SU-DHL-6 (cell line): ENCODE measurements around the gene CAB39.

Source experiments
- EZH2phosphoT487 ChIP-seq: fragments of 200-600 bp; sonication (generic), shearing (Covaris generic); conservative IDR thresholded peaks from 2 replicates; pipeline ENCODE4 v1.6.1; 2018; ENCODE audit warnings: mild to moderate bottlenecking, antibody characterized with exemption, low read length, moderate library complexity, mixed read lengths
- TF ChIP-seq, protein P1 (sequence below): fragments of 200-600 bp; sonication (generic); IDR thresholded peaks from one replicate; pipeline ENCODE4 v1.5.1; 2017; ENCODE audit warnings: antibody characterized with exemption, mild to moderate bottlenecking, low read length, moderate library complexity; ENCODE audit not compliant: insufficient read depth, poor library complexity, severe bottlenecking

DNA sequence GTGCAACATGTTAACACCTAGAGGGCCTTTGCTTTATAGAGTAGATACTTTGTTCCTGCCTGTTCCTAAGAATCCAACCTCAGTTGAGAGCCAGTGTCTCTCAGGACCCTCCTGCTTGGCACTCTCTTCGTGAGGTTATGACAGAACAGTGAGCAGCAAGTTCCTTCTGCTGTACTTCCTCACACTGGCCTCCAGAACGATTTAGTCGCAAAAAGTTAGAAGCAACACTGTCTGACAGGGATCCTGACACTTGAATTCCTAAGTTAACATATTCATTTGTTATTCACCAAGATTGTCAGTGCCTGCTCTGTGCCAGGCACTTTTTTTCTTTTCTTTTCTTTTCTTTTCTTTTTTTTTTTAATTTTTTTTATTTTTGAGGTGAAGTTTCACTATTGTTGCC is 95.1 kb downstream of the CAB39 start:
- TF ChIP-seq, protein P1, sequence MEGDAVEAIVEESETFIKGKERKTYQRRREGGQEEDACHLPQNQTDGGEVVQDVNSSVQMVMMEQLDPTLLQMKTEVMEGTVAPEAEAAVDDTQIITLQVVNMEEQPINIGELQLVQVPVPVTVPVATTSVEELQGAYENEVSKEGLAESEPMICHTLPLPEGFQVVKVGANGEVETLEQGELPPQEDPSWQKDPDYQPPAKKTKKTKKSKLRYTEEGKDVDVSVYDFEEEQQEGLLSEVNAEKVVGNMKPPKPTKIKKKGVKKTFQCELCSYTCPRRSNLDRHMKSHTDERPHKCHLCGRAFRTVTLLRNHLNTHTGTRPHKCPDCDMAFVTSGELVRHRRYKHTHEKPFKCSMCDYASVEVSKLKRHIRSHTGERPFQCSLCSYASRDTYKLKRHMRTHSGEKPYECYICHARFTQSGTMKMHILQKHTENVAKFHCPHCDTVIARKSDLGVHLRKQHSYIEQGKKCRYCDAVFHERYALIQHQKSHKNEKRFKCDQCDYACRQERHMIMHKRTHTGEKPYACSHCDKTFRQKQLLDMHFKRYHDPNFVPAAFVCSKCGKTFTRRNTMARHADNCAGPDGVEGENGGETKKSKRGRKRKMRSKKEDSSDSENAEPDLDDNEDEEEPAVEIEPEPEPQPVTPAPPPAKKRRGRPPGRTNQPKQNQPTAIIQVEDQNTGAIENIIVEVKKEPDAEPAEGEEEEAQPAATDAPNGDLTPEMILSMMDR: no peak
- no peak for TF ChIP-seq EZH2phosphoT487
